ENCODE measurements around the gene RASSF4. TPM values are rescaled to one million over a fixed set of nuclear protein-coding genes. Genes with fewer than 3 reads are reported as not detected.

The RASSF4 gene
- total RNA-seq, 1 donor from 2014 or later: 22.7 TPM

DNA sequence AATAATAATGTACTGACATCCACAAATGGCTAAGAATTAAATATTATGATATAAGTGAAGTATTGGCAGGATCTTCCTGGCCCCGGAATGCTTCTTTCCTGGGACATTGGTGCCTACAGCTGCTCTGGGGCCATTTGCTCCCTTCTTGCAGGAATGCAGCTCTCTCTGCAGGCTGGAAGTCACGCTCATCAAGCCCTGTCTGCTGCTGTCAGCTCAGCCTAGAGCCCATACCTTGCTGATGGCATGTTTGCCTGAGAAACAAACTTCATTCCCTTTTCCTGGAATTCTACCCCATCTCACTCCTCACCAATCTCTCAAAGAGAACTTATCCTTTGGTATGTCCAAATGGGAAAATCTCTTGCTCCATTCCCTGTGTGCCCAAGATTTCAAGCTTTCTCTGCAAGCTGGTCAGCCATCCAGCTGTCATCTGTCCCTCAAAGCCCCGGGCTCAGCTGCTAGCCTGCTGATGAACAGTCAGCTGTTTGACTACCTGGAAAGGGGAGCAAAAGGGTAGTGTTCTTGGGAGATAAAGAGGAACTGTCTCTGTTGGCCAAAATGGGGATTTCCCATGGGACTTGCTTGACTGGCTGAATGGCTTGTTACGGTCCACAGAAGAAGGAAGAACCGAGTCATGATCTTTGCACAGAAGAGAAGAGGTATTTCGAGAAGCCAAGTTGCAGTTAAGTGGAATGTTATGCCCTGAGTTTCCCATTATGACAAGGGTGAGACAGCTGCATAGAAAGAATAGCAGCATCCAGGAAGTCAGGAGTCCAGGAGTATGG, 12.0 kb upstream of the RASSF4 start:
- DNase-seq (ENCODE audit: low spot score): peak; percentile 34

DNA sequence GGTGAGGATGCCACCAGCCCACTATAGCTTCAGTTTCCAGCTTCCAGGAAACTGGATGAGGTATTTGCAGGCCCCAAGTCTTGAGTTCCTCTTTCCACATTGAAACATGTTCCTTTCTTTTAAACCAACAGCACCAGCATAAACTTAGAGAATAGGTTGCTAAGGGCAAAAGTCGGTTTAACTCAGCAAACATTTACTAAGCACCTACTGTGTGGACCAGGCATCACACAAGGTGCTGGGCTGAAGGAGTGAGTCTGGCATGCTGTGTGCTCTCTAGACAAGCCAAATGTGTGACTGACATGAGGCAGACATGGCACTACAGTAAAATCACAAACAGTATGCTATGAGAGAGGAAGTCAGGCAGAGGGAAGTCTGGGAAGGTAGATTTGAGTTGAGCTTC, 11.0 kb upstream of the RASSF4 start:
- DNase-seq (ENCODE audit: low spot score): no peak

DNA sequence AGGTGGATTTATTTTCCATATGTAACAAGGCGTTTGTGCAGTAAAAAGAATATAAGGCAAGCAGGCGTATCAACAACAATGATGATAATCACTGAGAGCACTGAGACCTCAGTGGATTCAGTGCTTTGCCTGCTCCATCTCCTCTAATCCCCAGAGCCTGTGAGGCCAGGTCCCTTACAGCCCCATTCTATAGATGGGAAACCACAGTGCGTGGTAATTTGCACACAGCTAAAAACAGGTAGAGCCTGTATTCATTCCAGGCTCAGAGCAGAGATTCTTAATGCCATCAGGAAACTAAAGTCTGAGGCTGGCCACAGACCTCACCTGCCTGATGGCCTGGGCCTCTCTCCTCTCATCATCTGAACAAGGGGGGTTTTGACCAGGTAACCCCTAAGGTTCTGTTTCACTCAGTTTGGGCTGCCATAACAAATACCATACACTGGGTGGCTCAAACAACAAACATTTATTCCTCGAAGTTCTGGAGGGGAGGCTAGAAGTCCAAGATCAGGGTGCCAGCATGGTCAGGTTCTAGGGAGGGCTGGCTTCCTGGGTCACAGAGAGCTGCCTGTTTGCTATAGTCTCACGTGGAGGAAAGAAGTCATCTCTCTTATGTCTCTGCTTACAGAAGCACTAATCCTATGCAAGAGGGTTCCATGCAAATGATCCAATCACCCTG, 10.3 kb upstream of the RASSF4 start:
- DNase-seq (ENCODE audit: low spot score): no peak

DNA sequence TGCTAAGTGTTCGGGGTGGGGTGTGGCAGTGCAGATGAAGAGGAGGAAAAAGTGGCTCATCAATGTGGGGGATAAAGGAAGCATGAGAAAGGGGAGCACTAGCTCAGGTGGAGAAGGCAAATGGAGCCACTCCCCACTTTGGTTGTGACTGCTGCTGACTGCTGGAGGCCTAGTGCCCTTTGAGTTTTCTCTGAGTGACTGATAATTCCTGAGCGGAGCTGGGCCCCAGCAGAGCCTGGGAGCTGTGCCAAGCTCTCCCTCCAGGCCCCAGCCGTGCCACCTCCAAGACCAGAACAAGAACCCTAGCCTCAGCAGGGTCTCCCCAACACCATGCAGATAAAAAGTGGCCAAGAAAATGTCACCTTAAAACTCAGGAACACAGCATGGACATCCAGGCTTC, 9.7 kb upstream of the RASSF4 start:
- no peak for DNase-seq (ENCODE audit: low spot score)

GRCh38 chr10:44950326-44951225, 9.0 kb upstream of the RASSF4 start:
- peak; percentile 36 for DNase-seq (ENCODE audit: low spot score)

DNA sequence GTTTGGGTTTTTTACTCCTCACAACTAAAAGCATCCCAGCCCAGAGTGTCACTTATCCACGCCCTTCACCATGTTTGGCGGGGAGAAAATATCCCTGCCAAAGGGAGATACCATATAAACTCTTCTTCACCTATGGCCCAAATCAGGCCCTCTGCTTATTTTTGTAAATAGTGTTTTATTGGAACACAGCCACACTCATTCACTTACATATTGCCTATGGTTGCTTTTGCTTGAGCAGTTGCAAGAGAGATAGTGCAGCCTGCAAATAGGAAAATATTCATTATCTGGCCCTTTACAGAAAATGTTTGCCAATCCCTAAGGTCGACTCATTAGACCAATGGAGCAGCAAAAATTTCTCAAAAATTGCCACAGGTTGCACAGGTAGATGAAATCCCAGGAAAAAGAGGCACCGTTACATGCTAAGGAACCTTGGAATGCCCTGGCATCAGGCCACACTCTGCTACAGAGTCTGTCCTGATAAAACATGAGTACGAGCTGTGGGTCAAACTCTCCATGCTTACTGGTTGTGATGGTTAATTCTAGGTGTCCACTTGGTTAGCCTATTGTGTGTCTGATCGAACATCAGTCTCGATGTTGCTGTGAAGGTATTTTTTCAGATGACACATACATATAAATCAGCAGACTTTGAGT, 7.9 kb upstream of the RASSF4 start:
- no peak for DNase-seq (ENCODE audit: low spot score)

GRCh38 chr10:44952779-44953231, 6.8 kb upstream of the RASSF4 start:
- DNase-seq (ENCODE audit: low spot score): no peak

GRCh38 chr10:44954042-44954441, 5.6 kb upstream of the RASSF4 start:
- DNase-seq (ENCODE audit: low spot score): no peak

GRCh38 chr10:44954962-44955361, 4.6 kb upstream of the RASSF4 start:
- no peak for DNase-seq (ENCODE audit: low spot score)

GRCh38 chr10:44955413-44956070, 4.1 kb upstream of the RASSF4 start:
- DNase-seq (ENCODE audit: low spot score): peak; percentile 37

GRCh38 chr10:44956226-44956625, 3.4 kb upstream of the RASSF4 start:
- no peak for DNase-seq (ENCODE audit: low spot score)

- no peak for DNase-seq (ENCODE audit: low spot score)
Observed at GRCh38 chr10:44956717-44957706, 2.6 kb upstream of the RASSF4 start.

DNA sequence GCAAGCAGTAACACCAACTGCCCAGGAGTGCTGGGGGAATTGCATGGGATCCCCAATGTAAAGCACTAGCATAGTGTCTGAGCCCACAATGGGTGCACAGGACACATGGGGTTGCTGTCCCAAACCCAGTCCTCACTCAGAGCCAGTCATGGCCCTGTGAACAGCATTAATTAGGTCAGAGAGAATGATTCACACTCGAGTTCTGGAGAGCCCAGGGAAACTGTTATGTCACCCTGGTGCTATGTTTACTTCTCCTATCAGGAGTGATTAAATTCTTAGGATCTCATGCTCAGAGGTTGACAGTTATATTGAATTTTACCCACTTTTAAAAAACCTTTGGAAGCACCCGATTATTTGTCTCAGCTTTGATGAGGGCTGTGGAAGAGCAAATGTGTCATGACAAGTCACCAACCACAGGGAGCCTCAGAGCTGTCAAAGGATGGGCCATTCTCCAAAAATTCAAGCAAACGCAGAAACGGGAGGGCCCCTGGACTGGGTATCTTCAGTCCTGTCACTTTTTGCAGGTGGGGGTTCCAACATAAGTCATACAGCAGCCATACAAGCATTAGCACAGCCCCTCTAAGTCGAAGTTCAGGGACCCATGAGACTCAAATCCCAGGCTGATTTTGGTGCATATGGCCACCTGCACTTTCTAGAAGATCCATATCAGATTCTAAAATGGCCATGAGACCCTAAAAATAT, 1.3 kb upstream of the RASSF4 start:
- DNase-seq (ENCODE audit: low spot score): no peak

DNA sequence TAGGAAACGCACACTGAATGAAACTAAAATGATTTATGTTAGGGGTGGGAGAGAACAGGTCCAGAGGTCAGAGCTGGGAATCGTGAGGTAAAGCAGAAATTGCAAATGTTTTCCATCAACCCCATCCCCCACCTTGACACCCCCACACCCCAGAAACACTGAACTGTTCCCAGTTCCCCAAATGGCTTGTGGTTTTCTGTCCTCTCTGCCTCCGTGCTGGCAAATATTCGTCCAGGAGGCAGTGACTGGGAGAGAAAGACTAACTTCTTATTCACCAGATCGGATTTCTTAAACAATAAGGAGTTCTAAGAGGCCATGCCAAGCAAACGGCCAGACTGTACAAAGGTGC, 730 bp upstream of the RASSF4 start:
- no peak for DNase-seq (ENCODE audit: low spot score)

DNA sequence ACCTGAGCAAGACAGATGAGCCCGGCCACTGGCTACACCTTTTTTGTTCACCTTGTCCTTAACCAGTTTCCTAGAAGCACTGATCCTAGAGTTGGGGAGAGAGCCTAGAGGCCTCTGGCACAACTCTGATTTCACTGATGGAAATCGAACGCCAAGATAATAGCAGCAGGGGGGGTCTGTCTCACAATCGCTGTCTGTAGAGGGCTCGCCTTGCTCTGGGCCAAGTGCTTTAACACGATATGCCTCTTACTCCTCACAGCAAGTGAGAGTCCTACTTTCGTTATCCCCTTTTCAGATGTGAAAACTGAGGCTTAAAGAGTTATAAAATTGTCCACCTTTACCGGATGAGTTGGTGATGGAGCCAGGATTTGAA, 472 bp downstream of the RASSF4 start:
- no peak for DNase-seq (ENCODE audit: low spot score)

GRCh38 chr10:44960482-44961229, 1.1 kb downstream of the RASSF4 start:
- DNase-seq (ENCODE audit: low spot score): no peak

GRCh38 chr10:44961230-44961571, 1.6 kb downstream of the RASSF4 start:
- no peak for DNase-seq (ENCODE audit: low spot score)

GRCh38 chr10:44961931-44962750, 2.5 kb downstream of the RASSF4 start:
- peak; percentile 29 for DNase-seq (ENCODE audit: low spot score)
